ENCODE results near the gene ARMC9.

ARMC9 gene

GRCh38 chr2:231421051-231421580 is 222.7 kb downstream of the ARMC9 start:
- DNase-seq (ENCODE audit: low read depth in 2 of 2), result no peak

DNA sequence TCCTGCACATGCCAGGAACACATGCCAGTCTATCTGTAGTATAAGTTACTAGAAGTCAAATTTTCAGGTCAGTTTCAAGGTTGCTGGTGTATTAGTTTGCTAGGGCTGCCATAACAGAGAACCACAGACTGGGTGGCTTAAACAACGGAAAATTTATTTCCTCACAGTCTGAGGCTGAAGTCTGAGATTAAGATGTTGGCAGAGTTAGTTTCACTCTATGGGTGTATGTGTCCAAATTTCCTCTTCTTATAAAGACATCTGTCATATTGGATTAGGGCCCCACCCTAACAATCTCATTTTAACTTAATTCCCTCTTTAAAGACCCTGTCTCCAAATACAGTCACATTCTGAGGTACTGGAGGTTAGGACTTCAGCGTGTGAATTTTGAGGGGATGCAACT is 223.6 kb downstream of the ARMC9 start:
- no peak for DNase-seq (ENCODE audit: low read depth in 2 of 2)

- no peak for DNase-seq (ENCODE audit: low read depth in 2 of 2)
Measured at GRCh38 chr2:231423176-231423575, 224.7 kb downstream of the ARMC9 start.

Measured in stimulated activated CD8-positive, alpha-beta memory T cell treated with anti-CD3 and anti-CD28 coated beads, Interleukin-2, amount 100 ng/mL, for 48 hours (primary cell).